ENCODE results near the gene KCNJ10. TPM values are rescaled to one million over a fixed set of nuclear protein-coding genes. Genes with fewer than 3 reads are reported as not detected.

KCNJ10 gene
- total RNA-seq, 1 experiment from 2014 or later = not detected

- no peak for DNase-seq (ENCODE audit: extremely low read depth, low read depth)
Measured at GRCh38 chr1:159972443-159973205, 97.3 kb downstream of the KCNJ10 start.

- DNase-seq (ENCODE audit: extremely low read depth, low read depth) = no peak
Measured at GRCh38 chr1:159970932-159971342, 99.0 kb downstream of the KCNJ10 start.

GRCh38 chr1:159968901-159969300, 101.1 kb downstream of the KCNJ10 start:
- DNase-seq (ENCODE audit: extremely low read depth, low read depth) = no peak

GRCh38 chr1:159965263-159965662, 104.7 kb downstream of the KCNJ10 start:
- DNase-seq (ENCODE audit: extremely low read depth, low read depth) = no peak

DNA sequence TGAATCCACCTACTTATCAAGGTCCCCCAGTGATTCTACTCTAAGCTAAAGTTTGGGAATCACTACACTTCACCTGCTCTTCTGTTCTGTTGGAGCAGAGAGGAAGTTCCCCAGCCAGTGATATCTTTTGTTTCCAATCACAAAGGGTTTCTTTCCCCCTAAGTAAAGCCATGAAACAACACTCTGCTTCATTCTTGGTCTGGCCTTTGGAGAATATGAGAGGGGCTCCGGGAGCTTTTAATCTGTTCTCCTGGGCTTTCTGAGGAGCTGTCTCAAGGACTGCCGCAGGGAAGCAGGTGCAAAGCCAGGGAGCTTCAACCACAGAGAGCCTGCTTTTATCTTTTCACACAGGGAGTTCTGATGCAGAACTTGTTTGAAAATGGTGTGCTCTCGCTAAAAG, 105.8 kb downstream of the KCNJ10 start:
- no peak for DNase-seq (ENCODE audit: extremely low read depth, low read depth)

GRCh38 chr1:159962176-159962575, 107.8 kb downstream of the KCNJ10 start:
- DNase-seq (ENCODE audit: extremely low read depth, low read depth) = no peak

DNA sequence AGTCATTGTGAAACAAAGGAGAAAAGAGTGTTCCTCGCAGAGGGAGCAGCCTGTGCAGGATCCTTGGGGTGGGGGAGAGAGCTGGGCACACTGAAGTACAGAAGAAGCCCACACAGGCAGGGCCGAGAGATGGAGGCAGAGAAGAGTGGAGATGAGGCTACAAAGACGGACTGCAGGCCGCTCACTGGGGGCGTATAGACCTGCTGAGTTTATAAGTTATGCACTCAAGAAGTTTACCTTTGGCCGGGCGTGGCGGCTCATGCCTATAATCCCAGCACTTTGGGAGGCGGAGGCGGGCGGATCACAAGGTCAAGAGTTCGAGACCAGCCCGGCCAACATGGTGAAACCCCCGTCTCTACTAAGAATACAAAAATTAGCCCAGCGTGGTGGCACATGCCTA, 108.3 kb downstream of the KCNJ10 start:
- no peak for DNase-seq (ENCODE audit: extremely low read depth, low read depth)

GRCh38 chr1:159960721-159961381, 109.1 kb downstream of the KCNJ10 start:
- DNase-seq (ENCODE audit: extremely low read depth, low read depth) = no peak

DNA sequence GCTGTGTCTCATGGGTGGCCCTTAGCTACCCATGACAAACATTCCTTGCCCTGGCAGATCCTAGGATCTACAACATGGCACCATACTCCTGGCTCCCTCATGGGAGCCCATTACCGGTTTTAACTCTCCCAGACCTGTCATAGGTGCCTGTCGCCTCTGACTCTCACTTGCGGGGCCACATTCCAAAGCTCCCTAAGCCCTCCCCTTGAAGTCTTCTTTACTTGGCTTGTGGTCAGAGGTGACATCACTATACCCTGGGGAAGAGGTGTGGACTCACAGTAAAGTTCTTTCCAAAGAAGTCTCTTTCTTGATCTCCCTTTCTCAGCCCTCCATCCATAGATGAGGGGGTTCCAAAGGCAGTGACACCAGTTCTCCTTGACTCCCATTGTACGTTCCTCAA, 110.5 kb downstream of the KCNJ10 start:
- no peak for DNase-seq (ENCODE audit: extremely low read depth, low read depth)

DNA sequence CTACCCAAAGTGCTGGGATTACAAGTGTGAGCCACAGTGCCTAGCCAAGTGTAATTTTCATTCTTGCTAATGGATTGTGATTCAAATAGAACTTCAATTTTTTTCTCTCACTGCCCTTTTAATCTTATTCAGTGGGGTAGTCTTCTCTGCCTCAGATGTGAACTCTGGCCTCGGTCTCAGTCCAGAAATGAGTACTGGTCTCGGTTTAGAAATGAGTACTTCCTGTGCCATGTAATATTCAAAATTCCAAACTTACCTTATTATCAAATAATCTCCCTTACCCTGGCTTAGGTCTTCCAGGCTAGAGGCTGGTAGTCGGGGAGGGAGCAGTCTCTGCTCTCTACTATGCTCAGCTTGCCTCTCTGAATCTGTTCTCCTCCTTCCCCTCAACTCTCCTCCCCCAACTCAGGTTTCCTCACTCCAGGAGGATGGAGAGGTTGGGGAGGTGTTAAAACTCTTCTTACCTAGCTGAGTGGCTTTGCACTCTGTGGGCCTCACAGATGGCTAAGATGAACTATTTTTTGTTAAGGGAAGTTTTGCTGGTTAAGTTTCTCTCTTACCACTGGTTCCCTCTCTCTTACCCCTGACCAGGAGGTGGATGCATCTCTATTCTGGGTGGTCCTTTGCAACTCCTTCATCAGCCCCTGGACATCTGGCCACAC, 111.1 kb downstream of the KCNJ10 start:
- DNase-seq (ENCODE audit: extremely low read depth, low read depth) = no peak

DNA sequence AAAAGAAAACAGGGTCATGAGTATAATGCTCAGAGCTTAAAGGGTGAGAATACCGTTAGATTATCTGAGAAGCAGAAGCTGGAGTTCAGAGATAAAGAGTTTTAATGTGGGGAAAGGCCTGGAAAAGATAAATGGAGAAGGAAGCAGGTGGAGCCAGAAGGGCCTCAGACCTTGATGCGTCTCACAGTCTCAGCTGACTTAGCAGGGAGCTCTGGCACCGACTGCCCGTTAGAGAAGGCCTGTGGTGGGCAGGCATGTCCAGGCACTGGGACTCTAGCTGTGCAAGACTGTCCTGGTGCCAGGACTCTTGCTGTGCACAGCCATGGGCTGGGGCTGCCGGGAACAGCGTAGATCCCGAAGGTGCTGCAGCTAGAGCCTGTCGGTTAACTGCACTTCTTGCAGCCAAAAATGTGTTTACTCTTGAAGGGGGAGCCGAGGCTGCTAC, 112.1 kb downstream of the KCNJ10 start:
- DNase-seq (ENCODE audit: extremely low read depth, low read depth) = no peak

- no peak for DNase-seq (ENCODE audit: extremely low read depth, low read depth)
Measured at GRCh38 chr1:159955456-159955855, 114.5 kb downstream of the KCNJ10 start.

DNA sequence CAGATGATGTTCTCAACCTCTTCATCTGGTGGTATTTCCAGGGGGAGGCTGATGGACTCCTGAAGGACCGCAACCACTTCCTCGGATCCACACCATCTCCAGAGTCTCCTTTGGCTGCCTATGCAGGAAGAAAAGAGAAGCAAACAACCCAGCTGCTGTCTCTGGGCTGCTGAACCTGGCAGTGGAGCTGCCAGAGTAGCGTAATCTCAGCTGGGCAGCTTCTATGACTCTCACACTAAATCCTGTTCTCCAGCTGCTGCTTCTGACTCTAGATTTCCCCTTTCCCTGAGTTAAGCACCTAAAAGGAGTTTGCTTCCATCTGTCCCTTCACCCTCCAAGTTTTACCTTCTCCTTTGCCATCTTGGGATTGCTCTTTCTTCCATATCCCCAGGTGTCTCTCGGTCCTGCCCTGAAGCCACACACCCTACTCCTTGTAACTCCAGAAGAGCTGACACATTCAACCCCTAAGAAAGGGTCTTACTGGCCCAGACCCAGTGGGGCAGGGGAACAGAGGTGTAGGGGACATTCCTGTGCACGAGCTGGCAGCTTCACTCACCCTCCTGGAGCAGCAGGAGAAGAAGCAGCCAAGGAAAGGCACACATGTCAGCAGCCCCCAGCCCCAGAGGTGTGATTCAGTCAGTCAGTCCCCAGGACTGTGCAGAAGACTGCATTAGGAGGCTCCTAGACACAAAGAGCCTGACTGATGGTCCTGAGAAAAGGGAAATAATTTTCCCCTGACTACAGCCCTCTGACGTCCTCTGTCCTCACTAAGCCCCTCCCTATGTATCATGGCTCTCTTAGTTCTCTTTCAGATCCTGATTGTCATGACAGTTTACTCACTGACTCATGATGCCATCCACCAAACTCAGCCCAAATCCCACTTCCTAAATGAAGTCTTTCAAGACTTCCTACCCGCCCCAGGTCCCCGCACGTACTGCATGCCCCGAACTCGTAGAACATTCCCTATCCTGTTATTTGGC, 116.1 kb downstream of the KCNJ10 start, which contains the start of gene SLAMF9:
Gene SLAMF9 (minus strand): TSS at position 702 of the 980 bp plus-strand sequence. CDS start 100 bp downstream, at position 602.
- no peak for DNase-seq (ENCODE audit: extremely low read depth, low read depth)

DNA sequence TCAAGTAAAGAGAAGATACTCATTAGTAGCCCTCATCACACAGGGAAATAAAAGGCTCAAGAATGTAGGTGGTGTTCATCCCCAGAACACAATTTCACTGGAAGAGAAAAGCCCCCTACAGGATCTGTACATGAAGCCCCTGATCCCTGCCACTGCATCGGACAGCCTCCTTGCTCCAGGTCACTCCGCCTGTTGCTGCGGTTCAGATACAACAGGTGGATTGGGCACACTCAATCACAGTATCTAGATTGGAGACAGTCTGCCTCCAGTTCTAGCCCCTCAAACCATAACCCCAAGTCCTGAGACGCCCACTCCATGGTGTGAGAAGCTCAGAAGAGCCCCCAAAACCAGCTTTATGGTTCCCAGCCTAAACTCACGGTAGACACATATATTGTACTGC, 117.0 kb downstream of the KCNJ10 start:
- no peak for DNase-seq (ENCODE audit: extremely low read depth, low read depth)

DNA sequence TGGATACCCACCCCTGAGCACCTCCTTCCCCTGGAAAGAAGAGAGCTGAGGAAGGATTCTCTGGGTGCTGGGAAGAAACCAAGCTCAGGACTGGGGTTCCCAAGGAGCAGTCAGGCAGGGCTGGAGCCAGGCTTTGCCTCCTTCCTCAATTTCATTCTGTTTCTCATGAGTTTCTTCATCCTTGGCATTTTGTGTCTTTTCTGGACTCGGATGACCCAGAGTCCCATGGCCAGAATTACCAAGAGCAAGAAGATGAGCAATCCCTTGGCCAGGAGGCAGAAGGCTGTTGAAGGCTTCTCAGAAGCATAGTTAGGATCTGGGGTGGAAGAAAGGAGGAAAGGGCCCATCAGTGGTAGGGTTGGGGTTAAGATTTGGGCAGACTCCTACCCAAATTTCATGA, 118.4 kb downstream of the KCNJ10 start:
- no peak for DNase-seq (ENCODE audit: extremely low read depth, low read depth)

DNA sequence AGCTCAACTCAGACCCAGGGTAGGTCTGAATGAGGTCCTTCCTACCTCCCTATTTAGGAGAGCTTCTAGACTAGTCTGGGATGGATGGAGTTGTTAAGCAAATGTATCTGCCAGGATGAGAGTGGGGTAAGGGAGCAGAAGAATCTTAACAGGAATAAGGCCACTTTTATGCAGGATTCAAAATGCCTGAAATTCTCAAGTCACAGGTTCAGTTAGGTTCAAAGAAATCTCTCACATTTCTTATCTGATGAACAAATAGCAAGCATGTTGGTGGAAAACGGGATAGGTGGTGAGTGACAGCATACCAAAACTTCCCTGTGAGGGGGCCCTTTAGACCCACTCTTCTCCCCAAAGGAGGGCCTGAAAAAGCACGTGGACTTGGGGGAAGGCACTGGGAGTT, 118.9 kb downstream of the KCNJ10 start:
- no peak for DNase-seq (ENCODE audit: extremely low read depth, low read depth)

- DNase-seq (ENCODE audit: extremely low read depth, low read depth) = no peak
Measured at GRCh38 chr1:159949981-159950381, 120.0 kb downstream of the KCNJ10 start.

- no peak for DNase-seq (ENCODE audit: extremely low read depth, low read depth)
Measured at GRCh38 chr1:159949123-159949522, 120.8 kb downstream of the KCNJ10 start.
